H9 (cell line): ENCODE results near the gene USH2A. TPM values are rescaled to one million over a fixed set of nuclear protein-coding genes. Genes with fewer than 3 reads are reported as not detected.

Source experiments
- DNase-seq: peaks from one replicate; pipeline ENCODE4 v3.0.0-alpha.2; 2017
- H2AFZ ChIP-seq: one replicate; pipeline ENCODE4 v1.6.1; 2013; ENCODE audit warnings: mild to moderate bottlenecking, low read length, control low read depth, moderate library complexity
- H2AK5ac ChIP-seq: 2 replicates; pipeline ENCODE4 v1.6.1; 2013; ENCODE audit warnings: low read length, control low read depth, mixed read lengths; ENCODE audit not compliant: insufficient read length
- H2BK120ac ChIP-seq: one replicate; pipeline ENCODE4 v1.6.1; 2013; ENCODE audit warnings: low read depth, mild to moderate bottlenecking, low read length, control low read depth, inconsistent platforms; ENCODE audit not compliant: poor library complexity, severe bottlenecking
- H2BK12ac ChIP-seq: 2 replicates; pipeline ENCODE4 v1.6.1; 2013; ENCODE audit warnings: low read length, control low read depth, mixed read lengths, low read depth; ENCODE audit not compliant: insufficient read length
- H2BK15ac ChIP-seq: 2 replicates; pipeline ENCODE4 v1.6.1; 2013; ENCODE audit warnings: low read depth, low read length, control low read depth
- H2BK20ac ChIP-seq: one replicate; pipeline ENCODE4 v1.6.1; 2013; ENCODE audit warnings: low read depth, mild to moderate bottlenecking, low read length, control low read depth, inconsistent platforms; ENCODE audit not compliant: poor library complexity, severe bottlenecking
- H2BK5ac ChIP-seq: 2 replicates; pipeline ENCODE4 v1.6.1; 2013; ENCODE audit warnings: low read length, control low read depth, mixed read lengths; ENCODE audit not compliant: insufficient read length
- H3K14ac ChIP-seq: 2 replicates; pipeline ENCODE4 v1.6.1; 2013; ENCODE audit warnings: low read length, control low read depth; ENCODE audit not compliant: insufficient read depth
- H3K18ac ChIP-seq: 2 replicates; pipeline ENCODE4 v1.6.1; 2013; ENCODE audit warnings: low read depth, mild to moderate bottlenecking, mixed read lengths, low read length, control low read depth; ENCODE audit not compliant: insufficient read length
- H3K23ac ChIP-seq: 2 replicates; pipeline ENCODE4 v1.6.1; 2013; ENCODE audit warnings: low read length, control low read depth, mixed read lengths, low read depth; ENCODE audit not compliant: insufficient read length
- H3K23me2 ChIP-seq: 2 replicates; pipeline ENCODE4 v1.6.1; 2013; ENCODE audit warnings: low read depth, mild to moderate bottlenecking, mixed read lengths, low read length, control low read depth; ENCODE audit not compliant: insufficient read length, poor library complexity, severe bottlenecking
- H3K27ac ChIP-seq: 2 replicates; pipeline ENCODE4 v1.5.1; 2013; ENCODE audit warnings: low read length, control low read depth, mixed read lengths, low read depth; ENCODE audit not compliant: insufficient read length
- H3K27me3 ChIP-seq: 2 replicates; pipeline ENCODE4 v1.6.1; 2013; ENCODE audit warnings: low read length, control low read depth, inconsistent platforms; ENCODE audit not compliant: insufficient read depth
- H3K4ac ChIP-seq: 2 replicates; pipeline ENCODE4 v1.6.1; 2013; ENCODE audit warnings: low read depth, mild to moderate bottlenecking, control low read depth, inconsistent platforms, low read length, moderate library complexity
- H3K4me1 ChIP-seq: 2 replicates; pipeline ENCODE4 v1.6.1; 2013; ENCODE audit warnings: low read length, control low read depth, inconsistent platforms; ENCODE audit not compliant: insufficient read depth
- H3K4me2 ChIP-seq: 2 replicates; pipeline ENCODE4 v1.6.1; 2013; ENCODE audit warnings: low read length, control low read depth, mixed read lengths; ENCODE audit not compliant: insufficient read length, insufficient read depth
- H3K56ac ChIP-seq: 2 replicates; pipeline ENCODE4 v1.6.1; 2013; ENCODE audit warnings: low read depth, mild to moderate bottlenecking, mixed read lengths, low read length, control low read depth; ENCODE audit not compliant: insufficient read length
- H3K79me1 ChIP-seq: 2 replicates; pipeline ENCODE4 v1.6.1; 2013; ENCODE audit warnings: low read depth, mild to moderate bottlenecking, moderate library complexity, low read length, control low read depth, inconsistent platforms; ENCODE audit not compliant: insufficient read depth, poor library complexity, severe bottlenecking
- H3K79me2 ChIP-seq: 2 replicates; pipeline ENCODE4 v1.6.1; 2013; ENCODE audit warnings: low read length, control low read depth, inconsistent platforms; ENCODE audit not compliant: insufficient read depth
- H3K9ac ChIP-seq: 2 replicates; pipeline ENCODE4 v1.6.1; 2013; ENCODE audit warnings: low read length, control low read depth, mixed read lengths; ENCODE audit not compliant: insufficient read length; ENCODE audit errors: extremely low read depth
- H3K9me3 ChIP-seq: one replicate; pipeline ENCODE4 v1.6.1; 2013; ENCODE audit warnings: low read depth, low read length, inconsistent platforms; ENCODE audit not compliant: control insufficient read depth
- H3T11ph ChIP-seq: one replicate; pipeline ENCODE4 v1.6.1; 2013; ENCODE audit warnings: mild to moderate bottlenecking, low read length, control low read depth, inconsistent platforms
- H4K20me1 ChIP-seq: one replicate; pipeline ENCODE4 v1.6.1; 2013; ENCODE audit not compliant: control insufficient read depth, insufficient read length, insufficient read depth
- H4K5ac ChIP-seq: 2 replicates; pipeline ENCODE4 v1.6.1; 2013; ENCODE audit warnings: low read depth, mild to moderate bottlenecking, mixed read lengths, low read length, control low read depth; ENCODE audit not compliant: insufficient read length
- H4K8ac ChIP-seq: replicated peaks from 2 replicates; pipeline ENCODE4 v1.6.1; 2013; ENCODE audit warnings: low read length, control low read depth, mixed read lengths, low read depth; ENCODE audit not compliant: insufficient read length
- H4K91ac ChIP-seq: 2 replicates; pipeline ENCODE4 v1.6.1; 2013; ENCODE audit warnings: low read depth, mild to moderate bottlenecking, moderate library complexity, mixed read lengths, low read length, control low read depth; ENCODE audit not compliant: insufficient read length
- H3K27ac Mint-ChIP-seq, 3 experiments: 2 replicates in 2 of 3; 3 replicates in 1 of 3; pipeline ENCODE4 v1.8.0; 2020 to 2021; ENCODE audit warnings: mixed read lengths in 3 of 3, mild to moderate bottlenecking in 1 of 3, moderate library complexity in 1 of 3
- H3K27me3 Mint-ChIP-seq: 2 replicates; pipeline ENCODE4 v1.8.0; 2021; ENCODE audit warnings: low read depth, mild to moderate bottlenecking, moderate library complexity, mixed read lengths
- H3K36me3 Mint-ChIP-seq, 3 experiments: 2 replicates in 2 of 3; 3 replicates in 1 of 3; pipeline ENCODE4 v1.8.0; 2020 to 2021; ENCODE audit warnings: low read depth in 3 of 3, mixed read lengths in 3 of 3; ENCODE audit not compliant: insufficient read depth in 1 of 3
- H3K4me1 Mint-ChIP-seq, 2 experiments: 2 replicates each; pipeline ENCODE4 v1.8.0; 2020; ENCODE audit warnings: mixed read lengths in 2 of 2
- H3K4me3 Mint-ChIP-seq, 2 experiments: 2 replicates in 1 of 2; 3 replicates in 1 of 2; pipeline ENCODE4 v1.8.0; 2020 to 2021; ENCODE audit warnings: mild to moderate bottlenecking in 2 of 2, mixed read lengths in 2 of 2, moderate library complexity in 1 of 2
- H3K9me3 Mint-ChIP-seq, 2 experiments: 2 replicates in 1 of 2; 3 replicates in 1 of 2; pipeline ENCODE4 v1.8.0; 2020; ENCODE audit warnings: mild to moderate bottlenecking in 2 of 2, mixed read lengths in 2 of 2, moderate library complexity in 1 of 2
- CTCF ChIP-seq: fragments of 200-600 bp; sonication (generic); conservative IDR thresholded peaks from 3 replicates; pipeline ENCODE4 v1.8.0; 2021; ENCODE audit warnings: antibody characterized with exemption, mild to moderate bottlenecking
- total RNA-seq: library from RNA; stranded (reverse); gene quantifications from 2 replicates; pipeline ENCODE4 v1.2.1, GENCODE V29; 2021

Gene USH2A
- total RNA-seq, 1 experiment from 2014 or later: 0.11 TPM

GRCh38 chr1:216458812-216459211 lies 35.6 kb upstream of the USH2A start:
- Histone ChIP-seq H3K4me1 (peaks cover 4% of the 10 kb centered on the region; the same call in 1 of the 2 replicates), H3K9me3 (no peaks in the 10 kb centered on the region), H4K20me1 (no peaks in the 10 kb centered on the region), H3K27ac (no peak overlapping the region), H3K9ac (no peak overlapping the region), H3K4ac (no peak overlapping the region), H2BK120ac (no peak overlapping the region), H3T11ph (no peak overlapping the region), H3K27me3 (no peaks in the 10 kb centered on the region), H3K18ac (no peak overlapping the region), H3K79me2 (no peaks in the 10 kb centered on the region), H2AK5ac (no peak overlapping the region), H2BK20ac (no peak overlapping the region), H2BK15ac (no peak overlapping the region), H2BK5ac (no peak overlapping the region), H3K4me2 (no peak overlapping the region), H3K23ac (no peak overlapping the region), H3K14ac (no peak overlapping the region), H4K8ac (no peak overlapping the region), H3K23me2 (no peaks in the 10 kb centered on the region), H2AFZ (no peak overlapping the region), H4K5ac (no peak overlapping the region), H3K56ac (no peak overlapping the region), H4K91ac (no peak overlapping the region), H2BK12ac (no peak overlapping the region), H3K79me1 (no peaks in the 10 kb centered on the region)
- no peaks in the 10 kb centered on the region for H3K27me3 Mint-ChIP-seq
- no peak overlapping the region for H3K4me3 Mint-ChIP-seq
- H3K4me1 Mint-ChIP-seq: peaks cover 15 to 19% of the 10 kb centered on the region in 2 experiments
- TF ChIP-seq CTCF: no peak
- no peaks in the 10 kb centered on the region for H3K9me3 Mint-ChIP-seq
- H3K36me3 Mint-ChIP-seq: no peaks in the 10 kb centered on the region
- no peak overlapping the region for H3K27ac Mint-ChIP-seq
- DNase-seq: no peak
